GM21723 (cell line): ENCODE data around the gene PIWIL4.

ENCODE experiments used
- ATAC-seq: cut with Tn5 transposase; IDR thresholded peaks from one replicate; pipeline ENCODE4 v1.9.1; 2021; ENCODE audit warnings: mild to moderate bottlenecking, moderate library complexity; ENCODE audit not compliant: unreplicated experiment

The PIWIL4 gene

DNA sequence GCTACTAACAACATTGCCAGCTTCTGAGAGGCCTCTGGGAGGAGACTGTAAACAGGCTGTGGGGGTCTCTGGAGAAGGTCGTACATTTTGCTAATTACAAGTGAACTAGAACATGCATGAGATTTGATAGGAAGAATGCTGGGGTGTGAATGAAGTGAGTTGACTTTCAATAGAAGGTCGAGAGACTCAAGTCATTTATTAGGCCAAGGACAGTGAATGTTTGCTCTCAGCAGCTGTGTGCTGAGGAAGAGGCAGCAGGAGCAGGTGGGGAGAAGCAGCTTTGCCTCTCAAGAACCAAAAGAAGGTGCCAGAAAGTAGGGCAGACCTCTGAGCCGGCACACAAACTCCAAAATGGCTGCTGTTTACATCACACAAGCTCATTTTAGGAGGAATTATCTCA lies 91.7 kb downstream of the PIWIL4 start:
- ATAC-seq, result no peak

DNA sequence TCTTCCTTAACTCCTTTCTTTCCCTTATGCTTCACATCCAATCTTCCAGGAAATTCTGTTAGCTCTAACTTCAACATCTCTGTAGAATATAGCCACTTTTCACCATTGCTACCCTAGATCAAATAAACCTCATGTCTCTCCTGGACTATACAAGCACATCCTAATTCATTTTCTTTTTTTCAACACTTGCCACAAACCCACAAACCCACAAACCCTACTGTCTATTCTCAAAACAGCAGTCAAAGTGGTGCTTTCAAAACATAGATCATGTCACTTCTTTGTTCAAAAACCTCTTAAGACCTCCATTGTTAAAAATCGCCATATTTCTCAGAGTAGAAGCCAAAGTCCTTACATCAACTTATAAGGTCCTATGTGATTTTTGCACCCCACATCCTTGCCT lies 94.3 kb downstream of the PIWIL4 start:
- no peak for ATAC-seq

DNA sequence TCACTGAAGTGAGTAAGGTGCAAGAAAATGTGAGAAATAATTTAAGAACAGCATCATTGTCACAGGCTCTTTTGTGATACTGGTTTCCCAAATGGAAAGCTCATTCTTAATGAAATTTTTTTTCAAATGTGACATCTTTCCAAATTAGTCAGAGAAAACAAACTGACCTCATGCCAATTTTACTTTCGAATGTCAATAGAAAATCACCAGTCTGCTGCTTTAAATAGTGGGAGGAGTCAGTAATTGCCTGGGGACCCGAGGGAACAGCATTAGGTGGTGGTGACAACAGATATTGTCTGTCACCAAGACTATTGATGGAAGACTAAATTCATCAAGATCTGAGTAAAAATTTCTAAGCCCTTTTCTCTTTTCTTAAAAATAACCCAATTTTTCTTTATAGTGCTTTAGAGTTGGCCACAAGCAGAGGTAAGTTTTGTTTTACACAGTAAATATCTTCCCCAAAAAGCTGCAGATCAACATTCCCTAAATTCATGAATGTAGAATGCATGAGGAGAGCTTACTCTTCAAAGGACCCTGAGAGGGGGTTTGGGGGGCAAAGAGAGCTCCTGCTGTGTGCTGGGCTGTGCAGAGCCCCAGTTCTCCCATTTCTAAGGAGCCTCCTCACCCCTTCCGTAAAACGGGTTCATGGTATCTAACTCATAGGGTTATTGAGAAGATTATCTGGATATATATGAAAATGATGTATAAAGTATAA lies 95.1 kb downstream of the PIWIL4 start:
- ATAC-seq, result no peak

- ATAC-seq, result no peak
Measured at GRCh38 chr11:94662846-94663390, 95.8 kb downstream of the PIWIL4 start.

- ATAC-seq, result no peak
Measured at GRCh38 chr11:94664346-94664745, 97.2 kb downstream of the PIWIL4 start.

DNA sequence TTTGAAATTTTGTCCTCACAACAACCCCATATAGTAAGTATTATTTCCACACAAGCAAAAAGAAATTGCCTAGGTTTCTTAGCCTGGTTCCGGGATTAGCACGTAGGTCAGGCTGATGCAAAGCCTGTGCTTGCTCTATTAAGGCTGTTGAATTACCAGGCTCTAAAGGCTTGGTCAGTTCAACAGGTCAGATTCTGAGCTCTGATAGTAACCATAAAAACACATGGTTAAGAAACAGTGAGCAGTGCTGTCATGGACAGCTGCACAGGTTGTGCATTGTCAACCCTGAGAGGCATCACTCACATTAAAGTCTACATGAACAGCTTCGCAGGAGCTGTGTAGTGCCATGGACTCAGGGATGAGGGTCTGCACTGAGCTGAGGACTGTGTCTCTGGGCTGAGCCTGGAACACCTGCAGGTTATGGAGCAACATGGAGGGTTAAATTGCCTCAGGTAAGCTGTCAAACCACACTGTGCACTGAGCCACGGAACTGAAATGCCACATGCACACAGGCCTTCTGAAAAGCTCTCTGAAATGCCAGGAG lies 98.0 kb downstream of the PIWIL4 start:
- no peak for ATAC-seq

GRCh38 chr11:94666792-94667721 lies 99.9 kb downstream of the PIWIL4 start:
- no peak for ATAC-seq

DNA sequence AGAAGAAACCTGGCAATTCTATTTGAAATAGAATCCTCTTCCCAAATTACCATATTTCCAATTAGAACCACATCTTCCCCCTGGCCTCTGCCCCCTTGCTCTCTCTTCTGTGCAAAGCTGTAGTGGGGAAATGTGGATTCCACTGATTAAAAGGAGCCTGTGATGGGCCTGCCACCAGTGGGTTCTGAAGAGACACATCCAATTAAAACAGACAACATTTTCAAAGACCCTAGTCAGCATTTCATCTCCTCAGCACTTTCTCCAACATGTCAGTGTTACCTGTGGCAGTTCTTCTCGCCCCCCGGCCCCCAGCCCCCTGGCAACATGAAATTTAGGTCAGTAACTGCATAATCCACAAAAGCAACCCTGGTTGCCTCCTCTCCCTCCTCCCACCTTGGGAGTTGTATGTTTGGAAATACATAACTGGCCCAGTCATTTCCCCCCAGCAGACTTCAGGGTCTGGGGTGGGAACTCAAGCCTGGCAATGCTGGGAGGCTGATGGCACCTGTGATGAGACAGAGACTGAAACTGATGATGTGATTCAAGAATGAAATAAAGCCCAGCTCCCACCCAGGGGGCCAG lies 101.1 kb downstream of the PIWIL4 start:
- ATAC-seq, result no peak

DNA sequence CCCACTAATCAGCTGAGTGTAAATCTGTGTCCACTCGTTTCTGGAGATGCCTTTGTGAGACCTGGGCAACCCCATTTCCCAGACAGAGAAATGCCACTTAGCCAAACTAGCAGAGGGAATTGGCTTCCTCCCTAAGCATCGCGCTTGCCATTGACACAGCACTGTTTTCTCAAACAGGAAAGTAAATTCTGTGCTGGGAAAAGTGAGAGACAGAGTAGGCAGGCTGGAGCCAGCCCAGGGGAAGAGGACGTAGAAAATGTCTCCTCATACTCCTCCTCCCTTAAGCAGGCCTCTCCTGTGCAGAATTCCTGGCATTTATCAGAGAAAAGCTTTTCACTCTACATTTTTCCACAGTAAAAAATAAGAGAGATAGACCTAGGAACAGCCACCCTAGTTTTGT lies 101.9 kb downstream of the PIWIL4 start:
- ATAC-seq, result no peak
